SKM-1 treated with dmso at 0.1 percent for 144 hours (cell line): ENCODE measurements around the gene ISCA1.
"Not testable (repeated sequence)": the region's sequence is repeated elsewhere in the genome, so short reads cannot be mapped to it uniquely, and the experiment has no call there.

Experiments used
- DNase-seq: peaks from one replicate; lab custom pipeline; 2025; ENCODE audit not compliant: unreplicated experiment; lab: John Stamatoyannopoulos, UW

ISCA1 gene

DNA sequence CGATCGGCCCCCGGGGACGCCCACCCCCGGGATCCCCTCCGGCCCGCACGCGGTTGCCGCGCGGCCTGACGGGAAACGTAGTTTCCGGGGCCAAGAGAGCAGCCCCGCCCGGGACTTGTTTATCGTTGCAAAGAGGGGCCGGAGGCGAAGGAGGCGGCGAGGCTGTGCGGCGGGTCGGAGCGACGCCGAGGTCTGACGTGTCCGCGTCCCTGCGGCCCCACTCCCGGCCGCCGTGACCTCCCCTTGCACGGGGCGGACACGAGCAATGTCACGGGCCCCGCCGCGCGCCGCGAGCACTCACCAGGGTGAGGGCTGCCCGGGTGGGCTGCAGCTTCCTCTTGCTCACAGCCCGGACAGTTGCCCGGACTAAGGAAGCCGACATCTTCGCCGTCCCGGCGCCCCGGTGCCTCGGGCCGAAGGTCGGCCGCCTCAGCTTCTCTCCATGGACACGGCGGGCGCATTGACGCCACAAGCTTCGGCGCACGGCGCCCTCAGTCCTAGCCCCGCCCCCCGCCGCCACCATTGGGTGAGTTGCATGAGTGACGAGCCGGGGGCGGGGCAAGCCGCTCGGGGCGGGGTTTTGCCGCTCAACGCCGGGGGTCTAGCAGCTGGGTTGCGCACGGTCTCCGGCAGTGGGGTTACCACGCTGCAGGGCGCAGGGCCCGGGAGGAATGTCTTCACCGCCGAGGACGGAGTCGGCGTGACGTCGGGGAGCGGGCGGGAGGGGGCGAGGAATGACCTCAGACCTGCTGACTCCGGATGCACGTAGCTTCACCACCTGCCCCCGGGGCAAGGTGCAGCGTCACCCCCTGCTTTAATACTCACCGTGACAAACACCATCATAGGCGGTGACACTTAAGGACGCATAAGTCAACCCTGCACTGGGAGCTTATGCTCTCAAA, at the start of gene ISCA1:
TSS of gene ISCA1 (minus strand) at position 462 of the 902 bp plus-strand sequence. CDS start at position 382, 80 bp downstream.
- DNase-seq = peak; percentile 53

- DNase-seq = no peak
Observed at GRCh38 chr9:86330186-86330585, 47.8 kb upstream of the ISCA1 start.

GRCh38 chr9:86329649-86330048, 47.3 kb upstream of the ISCA1 start:
- no peak for DNase-seq

DNA sequence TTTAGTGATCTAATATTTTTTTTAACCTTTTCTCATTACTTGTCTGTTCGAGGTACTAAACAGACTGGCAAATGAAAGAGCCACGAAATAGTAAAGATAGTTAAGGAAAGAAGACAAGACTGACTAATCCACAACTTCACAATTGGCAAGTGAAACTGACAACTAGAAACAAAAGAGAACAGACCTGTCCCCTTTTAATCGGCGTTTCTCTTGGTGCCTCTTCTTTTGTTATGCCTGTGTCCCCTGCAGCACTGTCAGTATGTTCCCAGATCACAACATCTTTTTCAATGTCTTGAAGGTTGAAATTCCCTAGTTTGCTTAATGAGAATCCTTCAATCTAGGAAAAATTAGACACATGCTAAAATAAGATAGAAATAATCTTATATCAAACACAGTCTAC, 45.8 kb upstream of the ISCA1 start:
- DNase-seq = no peak

- no peak for DNase-seq
Observed at GRCh38 chr9:86326536-86326935, 44.2 kb upstream of the ISCA1 start.

DNA sequence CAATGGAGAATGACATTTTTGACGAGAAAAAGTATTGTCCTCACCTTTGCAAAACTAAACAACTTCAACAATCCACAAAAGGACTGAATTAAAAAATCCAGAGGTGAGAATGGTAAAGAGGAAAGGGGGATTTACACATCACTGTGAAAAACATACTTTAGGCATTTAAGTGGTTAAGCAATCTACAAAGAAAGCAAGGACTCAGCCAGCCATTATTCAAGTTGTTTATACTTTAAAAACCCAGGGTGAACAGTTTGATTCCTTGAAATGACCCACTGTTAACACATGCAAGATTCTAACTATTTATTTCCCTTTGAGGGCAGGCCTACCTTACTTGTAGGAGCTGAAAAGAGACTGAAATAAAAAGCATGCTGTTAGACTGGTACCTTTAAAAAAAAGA, 42.6 kb upstream of the ISCA1 start:
- DNase-seq = no peak

- no peak for DNase-seq
Observed at GRCh38 chr9:86324308-86324707, 42.0 kb upstream of the ISCA1 start.

DNA sequence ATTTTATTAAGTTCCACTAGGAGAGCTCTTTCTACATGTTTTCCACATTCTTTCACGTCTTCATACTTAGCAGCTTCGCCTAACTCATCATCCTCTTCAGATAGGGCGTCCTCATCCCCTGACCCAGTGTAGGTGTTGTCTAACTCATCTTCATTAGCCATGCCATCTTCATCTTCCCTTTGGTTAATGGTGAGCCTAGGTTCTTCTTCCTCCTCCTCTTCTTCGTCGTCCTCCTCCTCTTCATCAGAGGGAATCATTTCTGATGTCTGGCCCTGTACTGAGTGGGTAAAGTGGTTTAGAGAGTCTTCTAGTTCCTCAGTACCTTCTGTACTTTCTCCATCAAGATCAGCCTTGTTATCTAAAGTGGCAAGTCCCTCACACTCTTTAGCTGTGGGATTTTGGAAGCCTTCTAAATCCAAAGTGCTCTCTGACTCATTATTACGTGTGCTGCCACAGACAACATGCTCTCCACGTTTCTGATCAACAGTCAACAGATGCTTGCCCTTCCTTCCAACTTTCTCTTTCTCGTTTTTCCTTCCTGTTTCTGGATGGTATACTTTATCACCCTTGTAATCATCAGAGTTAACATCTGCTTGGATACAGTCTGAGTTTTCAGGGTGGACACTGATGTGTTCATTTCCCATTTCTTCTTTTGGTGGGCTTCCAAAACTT, 40.8 kb upstream of the ISCA1 start:
- no peak for DNase-seq

DNA sequence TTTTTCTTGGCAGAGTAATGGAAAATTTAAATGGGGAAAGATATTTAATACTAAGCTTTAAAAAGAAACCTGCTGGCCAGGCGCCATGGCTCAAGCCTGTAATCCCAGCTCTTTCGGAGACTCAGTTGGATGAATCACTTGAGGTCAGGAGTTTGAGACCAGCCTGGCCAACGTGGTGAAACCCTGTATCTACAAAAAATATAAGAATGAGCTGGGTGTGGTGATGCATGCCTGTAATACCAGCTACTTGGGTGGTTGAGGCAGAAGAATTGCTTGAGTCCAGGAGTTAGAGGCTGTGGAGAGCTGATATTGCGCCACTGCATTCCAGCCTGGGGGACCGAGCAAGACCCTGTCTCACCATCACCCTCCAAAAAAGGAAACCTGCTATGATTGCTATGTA, 39.0 kb upstream of the ISCA1 start:
- DNase-seq = no peak

DNA sequence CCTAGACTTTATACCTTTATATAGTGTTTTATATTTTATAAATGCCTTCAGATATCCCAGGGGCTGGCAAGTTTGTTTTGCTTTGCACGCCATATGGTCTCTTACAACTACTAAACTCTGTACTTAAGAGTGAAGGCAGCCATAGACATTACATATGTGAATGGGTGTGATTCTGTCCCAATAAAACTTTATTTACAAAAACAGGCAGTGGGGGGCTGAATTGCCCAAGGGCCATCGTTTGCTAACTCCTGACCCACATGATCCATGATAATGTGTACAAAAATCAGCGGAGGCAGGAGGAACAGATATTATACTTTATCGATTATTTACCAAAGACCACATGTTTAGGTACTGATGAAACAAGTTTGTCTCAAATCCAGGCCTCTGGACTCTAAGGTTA, 35.8 kb upstream of the ISCA1 start:
- no peak for DNase-seq

- no peak for DNase-seq
Observed at GRCh38 chr9:86315078-86315477, 32.7 kb upstream of the ISCA1 start.

- not testable (repeated sequence) for DNase-seq
Observed at GRCh38 chr9:86312959-86313358, 30.6 kb upstream of the ISCA1 start.

DNA sequence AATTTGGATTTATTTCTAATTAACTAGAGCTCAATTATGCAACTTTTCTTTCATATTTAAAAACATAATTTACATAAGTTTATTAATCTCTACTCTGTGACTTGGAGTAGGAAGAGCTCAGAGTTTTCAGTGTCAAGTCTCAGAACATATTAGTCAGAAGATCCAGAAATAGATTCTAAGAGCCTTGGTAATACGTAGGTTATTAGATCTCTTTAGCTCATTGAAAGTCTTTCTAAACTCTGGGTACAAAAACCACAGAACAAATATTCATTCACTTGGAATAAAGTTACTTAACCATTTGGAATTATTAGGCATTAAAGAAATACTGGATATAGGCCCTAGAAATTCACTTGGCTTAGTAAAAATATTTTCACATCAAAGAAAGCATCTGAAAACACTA, 26.3 kb upstream of the ISCA1 start:
- no peak for DNase-seq

- no peak for DNase-seq
Observed at GRCh38 chr9:86304236-86304730, 21.9 kb upstream of the ISCA1 start.

GRCh38 chr9:86303316-86303975, 21.1 kb upstream of the ISCA1 start:
- DNase-seq = no peak

DNA sequence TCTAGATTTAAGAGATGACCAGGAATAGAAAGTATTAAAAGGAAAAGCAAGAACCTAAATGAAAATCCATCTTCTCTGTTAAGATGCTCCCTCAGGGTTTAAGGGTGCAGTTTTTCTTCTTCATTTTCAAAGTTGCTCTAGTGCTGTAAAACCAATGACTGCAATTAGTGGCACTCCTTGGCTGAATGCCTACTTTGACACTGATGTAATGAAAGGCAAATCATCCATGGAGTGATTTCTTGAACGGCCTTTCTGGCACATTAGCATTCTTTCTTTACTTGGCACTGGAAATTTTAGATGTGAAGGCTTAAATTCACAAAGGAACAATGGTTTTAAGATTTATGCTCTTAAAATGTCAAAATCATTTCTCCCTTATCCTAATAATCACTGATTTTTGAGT, 19.3 kb upstream of the ISCA1 start:
- no peak for DNase-seq

DNA sequence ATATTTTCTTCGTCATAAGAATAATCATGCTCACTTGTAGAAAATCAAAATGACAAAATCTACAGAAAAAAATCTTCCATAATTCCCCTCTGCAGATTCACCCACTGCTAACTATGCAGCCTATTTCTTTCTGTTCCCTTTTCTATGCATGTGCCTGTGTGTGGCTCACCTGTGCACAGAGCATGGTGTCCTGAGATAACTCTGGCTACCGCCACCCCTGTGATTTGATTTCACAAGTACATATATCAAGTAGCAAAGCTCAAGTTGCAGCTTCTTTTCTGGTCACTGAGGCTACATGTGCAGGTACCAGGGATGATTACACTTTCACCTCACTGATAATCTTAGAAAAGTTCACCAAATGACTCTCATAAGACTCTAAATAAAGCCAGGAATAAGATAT, 18.4 kb upstream of the ISCA1 start:
- no peak for DNase-seq

DNA sequence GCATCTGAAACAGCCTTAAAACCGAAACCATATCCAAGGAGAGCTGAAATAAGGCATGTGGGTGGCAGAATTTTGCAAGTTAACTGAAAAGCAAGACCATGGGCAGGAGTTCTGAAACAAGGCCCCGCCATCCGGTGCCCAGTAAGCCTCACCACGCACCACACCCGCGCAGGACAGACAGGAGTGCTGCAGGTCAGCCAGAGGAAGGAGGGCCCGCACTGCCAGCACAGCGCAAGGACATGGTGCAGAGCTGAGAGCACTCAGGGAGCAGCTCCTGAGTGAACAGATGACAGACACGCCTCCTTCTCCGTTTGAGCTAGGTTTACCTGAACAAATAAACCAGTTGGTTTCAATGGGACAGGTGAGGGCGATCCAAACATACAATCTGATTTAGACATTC, 16.5 kb upstream of the ISCA1 start:
- no peak for DNase-seq

DNA sequence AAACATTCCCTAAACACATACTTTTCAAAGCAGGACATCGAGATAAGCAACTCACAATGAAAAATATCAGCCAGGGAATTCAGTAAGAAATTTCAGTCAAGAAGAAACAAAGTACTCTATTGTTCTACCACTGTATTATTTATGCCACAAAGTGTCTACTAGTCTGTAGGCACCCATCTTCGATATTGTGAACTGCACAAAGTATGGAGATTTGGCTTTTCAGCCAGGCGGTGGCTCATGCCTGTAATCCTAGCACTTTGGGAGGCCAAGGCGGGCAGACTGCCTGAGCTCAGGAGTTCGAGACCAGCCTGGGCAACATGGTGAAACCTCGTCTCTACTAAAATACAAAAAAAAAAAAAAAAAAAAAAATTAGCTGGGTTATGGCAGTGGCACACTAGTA, 8.0 kb upstream of the ISCA1 start:
- not testable (repeated sequence) for DNase-seq

- no peak for DNase-seq
Observed at GRCh38 chr9:86288499-86289198, 6.3 kb upstream of the ISCA1 start.

DNA sequence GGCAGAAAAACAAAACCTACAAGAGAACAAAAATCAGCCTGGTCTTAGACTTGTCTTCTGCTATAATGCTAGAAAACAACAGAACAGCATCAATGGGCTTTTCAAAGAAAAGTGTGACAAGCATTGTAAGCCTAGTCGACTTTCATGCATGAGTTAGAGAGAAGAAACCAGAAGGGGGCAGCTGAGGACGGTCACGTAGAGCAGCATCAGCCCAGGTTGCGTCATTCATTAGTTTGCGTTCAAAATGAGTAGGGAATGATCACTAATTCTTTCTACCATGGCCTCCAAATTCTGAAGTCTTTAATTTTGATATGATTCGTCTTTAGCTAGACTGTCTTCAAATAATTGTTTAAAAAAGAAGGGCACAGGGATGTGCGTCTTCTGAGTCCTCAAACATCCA, 4.7 kb upstream of the ISCA1 start:
- no peak for DNase-seq
